OCI-LY1 (cell line): ENCODE data around the gene ZNF608.

Experiments
- EZH2 ChIP-seq: fragments of 200-600 bp; sonication (generic), shearing (Covaris generic); IDR thresholded peaks from 2 replicates; pipeline ENCODE4 v1.8.0; 2017; ENCODE audit warnings: borderline replicate concordance, mixed run types, mild to moderate bottlenecking, antibody characterized with exemption, low read length, moderate library complexity, mixed read lengths
- TF ChIP-seq, protein P1 (sequence below): fragments of 200-600 bp; sonication (generic), shearing (Covaris generic); IDR thresholded peaks from 2 replicates; pipeline ENCODE4 v1.5.1; 2017; ENCODE audit warnings: mild to moderate bottlenecking, antibody characterized with exemption, low read length, moderate library complexity, mixed read lengths

- TF ChIP-seq, protein P1, sequence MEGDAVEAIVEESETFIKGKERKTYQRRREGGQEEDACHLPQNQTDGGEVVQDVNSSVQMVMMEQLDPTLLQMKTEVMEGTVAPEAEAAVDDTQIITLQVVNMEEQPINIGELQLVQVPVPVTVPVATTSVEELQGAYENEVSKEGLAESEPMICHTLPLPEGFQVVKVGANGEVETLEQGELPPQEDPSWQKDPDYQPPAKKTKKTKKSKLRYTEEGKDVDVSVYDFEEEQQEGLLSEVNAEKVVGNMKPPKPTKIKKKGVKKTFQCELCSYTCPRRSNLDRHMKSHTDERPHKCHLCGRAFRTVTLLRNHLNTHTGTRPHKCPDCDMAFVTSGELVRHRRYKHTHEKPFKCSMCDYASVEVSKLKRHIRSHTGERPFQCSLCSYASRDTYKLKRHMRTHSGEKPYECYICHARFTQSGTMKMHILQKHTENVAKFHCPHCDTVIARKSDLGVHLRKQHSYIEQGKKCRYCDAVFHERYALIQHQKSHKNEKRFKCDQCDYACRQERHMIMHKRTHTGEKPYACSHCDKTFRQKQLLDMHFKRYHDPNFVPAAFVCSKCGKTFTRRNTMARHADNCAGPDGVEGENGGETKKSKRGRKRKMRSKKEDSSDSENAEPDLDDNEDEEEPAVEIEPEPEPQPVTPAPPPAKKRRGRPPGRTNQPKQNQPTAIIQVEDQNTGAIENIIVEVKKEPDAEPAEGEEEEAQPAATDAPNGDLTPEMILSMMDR = no peak
- no peak for TF ChIP-seq EZH2
Measured at GRCh38 chr5:124744170-124744971, 2.1 kb downstream of the ZNF608 start.
